Measurements from ENCODE around the gene MRPS27.

The MRPS27 gene

GRCh38 chr5:72231991-72232703 lies 87.9 kb downstream of the MRPS27 start:
- DNase-seq (ENCODE audit: low read depth), result no peak

GRCh38 chr5:72228960-72229359 lies 91.1 kb downstream of the MRPS27 start:
- DNase-seq (ENCODE audit: low read depth), result no peak

DNA sequence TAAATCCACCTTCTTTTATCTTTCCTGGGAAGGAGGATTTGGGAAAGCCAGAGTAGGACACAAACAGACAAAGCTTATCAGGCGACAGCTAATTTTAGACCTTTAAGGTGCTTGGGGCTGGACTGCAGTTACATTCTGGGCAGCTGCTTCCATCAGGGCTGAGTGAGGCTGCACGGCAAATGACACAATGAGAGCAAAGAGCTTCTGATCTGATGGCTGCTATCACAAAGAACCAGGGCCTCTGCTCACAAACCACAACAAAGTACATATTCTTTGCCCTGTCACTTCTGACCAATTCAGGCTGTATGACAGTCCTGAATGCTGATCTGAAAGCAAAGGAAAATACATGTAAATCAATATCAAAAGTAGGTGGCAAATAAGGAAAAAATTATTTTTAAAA lies 93.1 kb downstream of the MRPS27 start:
- DNase-seq (ENCODE audit: low read depth), result no peak

GRCh38 chr5:72225741-72226140 lies 94.3 kb downstream of the MRPS27 start:
- no peak for DNase-seq (ENCODE audit: low read depth)

GRCh38 chr5:72224946-72225463 lies 95.0 kb downstream of the MRPS27 start:
- no peak for DNase-seq (ENCODE audit: low read depth)

GRCh38 chr5:72223371-72223770 lies 96.7 kb downstream of the MRPS27 start:
- DNase-seq (ENCODE audit: low read depth), result no peak

DNA sequence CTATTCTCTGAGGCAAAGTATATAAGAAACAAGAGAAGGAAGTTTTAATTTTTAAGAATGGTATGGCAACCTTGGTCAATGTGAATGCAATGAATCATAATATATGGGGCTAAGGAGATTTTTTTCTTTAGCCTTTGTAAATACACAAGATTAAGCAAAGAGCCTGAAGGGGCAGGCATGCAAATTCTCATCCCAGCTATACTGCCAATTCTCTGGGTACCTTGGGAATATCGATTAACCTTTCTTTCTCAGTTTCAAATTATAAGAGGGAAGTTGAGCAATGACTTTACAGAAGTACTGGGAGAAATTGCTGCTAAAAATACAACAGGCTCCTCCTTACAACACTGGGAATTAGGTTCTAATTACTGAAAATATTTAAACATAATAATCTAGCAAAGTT lies 97.5 kb downstream of the MRPS27 start:
- DNase-seq (ENCODE audit: low read depth), result no peak

DNA sequence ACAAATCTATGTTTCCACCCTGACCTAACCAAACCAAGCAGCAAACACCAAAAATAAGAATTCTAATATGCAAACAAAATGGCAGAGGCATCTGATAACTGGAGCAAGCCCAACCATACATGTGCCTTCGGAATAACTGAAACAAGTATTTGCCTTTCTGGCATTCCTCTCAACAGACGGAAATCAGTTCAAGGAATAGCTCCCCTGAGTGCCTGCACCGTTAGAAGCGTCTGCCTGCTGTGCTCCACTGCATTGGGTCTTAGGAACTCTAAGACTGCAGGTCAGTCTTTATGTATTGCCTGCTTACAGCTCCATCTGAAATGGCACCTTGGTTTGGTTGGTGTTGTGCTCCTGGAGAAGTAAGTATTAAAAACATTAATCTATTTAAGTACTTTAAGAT lies 98.5 kb downstream of the MRPS27 start:
- DNase-seq (ENCODE audit: low read depth), result no peak

DNA sequence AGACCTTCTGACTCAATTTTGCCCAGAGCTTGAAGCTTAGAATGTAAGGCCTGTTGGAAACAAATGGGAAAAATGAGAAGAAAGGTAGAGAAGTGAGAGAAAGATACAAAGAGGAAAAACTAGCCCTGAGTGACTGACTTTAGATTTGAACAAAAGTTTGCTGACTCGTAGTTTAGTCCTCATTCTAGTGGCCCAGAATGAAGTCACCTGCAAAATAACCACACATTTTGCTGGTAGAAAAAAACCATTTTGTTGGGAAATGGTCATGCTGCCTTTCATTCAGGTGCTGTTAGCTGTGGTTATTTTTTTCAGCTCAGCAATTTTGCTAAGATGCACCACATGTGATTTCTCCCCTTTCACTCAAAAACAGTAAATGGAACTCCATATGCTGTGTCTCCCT lies 98.9 kb downstream of the MRPS27 start:
- DNase-seq (ENCODE audit: low read depth), result no peak

GRCh38 chr5:72216756-72217155 lies 103.3 kb downstream of the MRPS27 start:
- no peak for DNase-seq (ENCODE audit: low read depth)

DNA sequence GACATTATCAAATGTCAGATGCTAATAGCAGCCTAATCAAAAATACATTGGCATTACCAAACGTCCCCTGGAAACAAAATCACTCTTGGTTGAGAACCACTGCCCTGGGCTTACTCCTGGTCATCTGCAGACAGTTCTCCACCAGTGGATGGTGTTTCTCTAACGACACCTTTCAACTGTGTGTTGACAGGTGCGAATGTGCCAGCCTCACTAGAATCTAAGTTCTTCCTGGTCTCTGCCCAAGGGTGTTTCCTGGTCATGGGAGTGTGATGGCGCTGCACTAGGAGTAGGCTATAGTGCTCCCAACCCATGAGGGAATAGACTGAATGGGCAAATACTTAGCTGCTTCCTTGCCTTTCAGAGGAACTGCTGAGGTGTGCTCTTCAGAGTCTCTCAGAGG lies 105.9 kb downstream of the MRPS27 start:
- DNase-seq (ENCODE audit: low read depth), result no peak

DNA sequence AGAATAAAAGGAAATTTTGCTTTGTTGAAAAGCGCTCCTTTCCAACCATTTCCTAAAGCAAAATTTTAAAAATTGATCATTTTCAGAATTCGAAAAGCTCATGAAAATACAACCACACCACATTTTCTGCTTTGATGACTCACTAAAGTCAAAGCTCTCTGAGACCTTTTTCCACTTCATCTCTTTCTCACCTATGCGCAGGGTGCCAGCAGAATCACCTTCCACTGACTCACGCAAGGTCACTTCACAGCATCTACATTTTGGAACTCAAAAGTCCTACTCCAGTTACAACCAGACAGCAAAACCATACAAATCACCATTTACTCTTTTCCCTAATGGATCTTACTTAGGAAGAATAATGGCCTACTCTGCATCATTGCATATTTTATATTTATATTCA lies 106.6 kb downstream of the MRPS27 start:
- DNase-seq (ENCODE audit: low read depth), result no peak

GRCh38 chr5:72212171-72212570 lies 107.9 kb downstream of the MRPS27 start:
- DNase-seq (ENCODE audit: low read depth), result no peak

- no peak for DNase-seq (ENCODE audit: low read depth)
Measured at GRCh38 chr5:72210888-72211678, 109.0 kb downstream of the MRPS27 start.

GRCh38 chr5:72209147-72210115 lies 110.6 kb downstream of the MRPS27 start:
- no peak for DNase-seq (ENCODE audit: low read depth)

DNA sequence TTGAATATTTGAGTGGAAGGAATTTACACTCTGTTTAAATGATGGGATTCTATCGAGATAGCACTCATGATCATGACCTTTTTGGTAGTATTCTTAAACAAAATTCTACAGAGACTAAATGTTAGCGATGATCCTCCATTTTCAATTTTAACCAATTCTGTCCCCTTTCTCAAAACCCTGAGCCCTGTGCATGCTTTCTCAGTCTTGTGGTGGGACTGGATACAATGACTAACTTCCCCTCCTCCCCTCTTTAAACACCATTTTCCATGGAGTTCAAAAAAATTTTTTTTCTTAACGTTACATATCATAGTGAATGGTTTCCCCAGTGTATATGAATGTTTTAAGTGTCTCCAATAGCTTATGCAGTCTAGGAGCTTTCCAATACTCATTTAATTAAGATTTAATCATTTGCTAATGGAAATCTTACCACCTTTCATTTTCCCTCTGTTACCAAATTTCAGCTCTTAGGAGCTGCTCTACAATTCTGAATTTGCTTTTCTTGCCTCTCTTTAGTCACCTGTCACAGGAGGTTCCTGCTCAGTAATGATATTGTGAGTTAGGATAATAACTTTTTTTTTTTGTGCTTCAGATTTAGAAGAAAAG lies 111.6 kb downstream of the MRPS27 start:
- DNase-seq (ENCODE audit: low read depth), result no peak

GRCh38 chr5:72206994-72207393 lies 113.0 kb downstream of the MRPS27 start:
- no peak for DNase-seq (ENCODE audit: low read depth)

DNA sequence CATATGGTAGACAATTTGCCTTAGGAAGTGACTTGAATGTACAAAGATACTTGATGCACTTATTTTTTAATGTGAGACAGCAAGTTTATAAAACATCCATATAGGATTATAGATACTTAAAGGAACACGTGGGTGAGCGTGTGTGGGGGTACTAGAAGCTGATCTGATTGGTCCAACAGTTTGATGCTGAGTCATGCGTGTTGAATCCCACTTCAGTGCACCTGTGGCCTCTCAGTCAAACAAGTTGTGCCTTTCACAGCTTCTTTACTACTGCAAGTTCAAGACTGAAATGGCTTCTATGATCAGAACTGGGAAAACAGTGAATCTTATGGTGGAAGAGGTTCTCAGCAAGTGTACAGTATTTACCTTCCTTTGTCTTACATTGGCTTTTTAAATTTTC lies 113.9 kb downstream of the MRPS27 start:
- no peak for DNase-seq (ENCODE audit: low read depth)

DNA sequence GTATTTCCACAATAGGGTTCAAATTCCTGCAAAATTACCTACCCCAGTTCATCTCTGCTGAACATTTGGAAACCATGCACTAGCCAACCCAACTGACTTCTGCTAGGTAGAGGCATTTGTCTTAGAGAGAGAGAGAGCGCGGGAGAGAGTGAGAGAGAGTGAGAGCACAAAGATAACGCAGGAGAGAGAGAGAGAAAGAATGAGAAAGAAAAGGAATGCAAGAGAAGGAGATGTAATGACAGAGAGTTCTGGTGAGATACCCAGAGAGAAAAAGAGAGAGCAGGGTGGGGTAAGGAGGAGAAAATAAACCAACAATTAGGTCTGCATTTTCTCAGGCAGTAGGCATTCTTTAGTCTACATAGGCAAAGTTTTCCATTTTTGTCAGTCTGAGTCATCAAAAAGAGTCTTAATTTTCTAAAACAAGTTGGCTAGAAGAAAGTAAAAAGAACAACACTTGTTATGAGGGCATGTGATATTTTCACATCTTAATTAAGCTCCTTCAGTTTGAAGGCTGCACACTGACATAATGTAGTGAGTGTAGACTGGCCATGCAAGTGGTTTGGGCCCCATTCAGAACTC lies 114.5 kb downstream of the MRPS27 start:
- no peak for DNase-seq (ENCODE audit: low read depth)

DNA sequence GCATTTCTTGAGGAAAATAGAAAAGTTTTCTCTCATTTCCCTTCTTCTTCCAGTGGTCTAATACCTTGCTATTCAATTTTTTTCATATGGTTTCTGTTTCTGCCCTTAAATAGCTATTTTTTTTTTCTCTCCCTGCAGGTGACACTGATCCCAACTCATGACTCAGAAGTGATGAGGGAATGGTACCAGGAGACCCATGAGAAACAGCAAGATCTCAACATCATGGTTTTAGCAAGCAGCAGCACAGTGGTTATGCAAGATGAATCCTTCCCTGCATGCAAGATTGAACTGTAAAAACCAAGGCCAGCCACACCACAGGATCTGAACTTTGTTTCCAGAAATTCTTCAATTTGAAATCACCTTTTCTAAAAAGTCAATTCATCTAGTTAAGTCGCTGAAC lies 115.1 kb downstream of the MRPS27 start:
- no peak for DNase-seq (ENCODE audit: low read depth)

DNA sequence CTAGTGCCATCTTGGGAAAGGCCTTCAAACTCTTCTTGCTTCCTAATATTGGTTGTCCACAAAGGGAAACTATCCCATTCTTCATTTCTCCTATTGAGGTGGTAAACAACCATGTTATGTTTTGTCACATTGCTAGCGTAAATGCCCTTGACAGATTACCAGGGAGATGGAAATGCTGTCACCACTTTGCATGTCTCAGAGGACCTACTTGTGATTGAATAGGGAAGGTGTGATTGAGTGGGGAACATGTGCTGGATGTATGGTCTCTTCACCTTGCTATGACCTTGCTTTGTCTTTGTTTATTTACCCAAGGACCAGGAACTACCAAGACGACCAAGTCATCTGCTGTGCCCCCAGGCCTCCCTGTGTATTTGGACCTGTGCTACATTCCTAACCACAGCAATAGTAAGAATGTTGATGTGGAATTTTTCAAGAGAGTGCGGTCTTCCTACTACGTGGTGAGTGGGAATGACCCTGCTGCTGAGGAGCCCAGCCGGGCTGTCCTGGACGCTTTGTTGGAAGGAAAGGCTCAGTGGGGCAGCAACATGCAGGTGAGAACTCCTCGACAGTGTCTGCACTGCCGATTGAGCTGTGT lies 116.7 kb downstream of the MRPS27 start:
- DNase-seq (ENCODE audit: low read depth), result no peak

Measured in activated T-cell treated with anti-CD3 and anti-CD28 coated beads for 24 hours (primary cell).